Fibroblast of the aortic adventitia (primary cell): ENCODE measurements around the gene PCIF1. TPM values are rescaled to one million over a fixed set of nuclear protein-coding genes. Genes with fewer than 3 reads are reported as not detected.
"Not testable (repeated sequence)": the region's sequence is repeated elsewhere in the genome, so short reads cannot be mapped to it uniquely, and the experiment has no call there.

Source experiments
- DNase-seq: peaks from one replicate; pipeline ENCODE4 v3.0.0-alpha.2; 2010; ENCODE audit warnings: low read depth
- H3K4me3 ChIP-seq: 2 replicates; pipeline ENCODE4 v1.5.1; 2011; ENCODE audit warnings: low read depth, mild to moderate bottlenecking, control low read depth, low read length, moderate library complexity
- CTCF ChIP-seq: IDR thresholded peaks from 2 replicates; pipeline ENCODE4 v1.5.1; 2011; ENCODE audit warnings: mild to moderate bottlenecking, low read length, control low read depth, inconsistent platforms; ENCODE audit not compliant: insufficient read depth
- total RNA-seq: library from RNA; depleted of rRNA; stranded (reverse); fragments of >200 nt; gene quantifications from 2 replicates; pipeline ENCODE4 v1.2.3, GENCODE V29; 2012; ENCODE audit warnings: low replicate concordance

The PCIF1 gene
- total RNA-seq, 1 donor: 15.9 TPM

GRCh38 chr20:45897289-45897688 lies 37.2 kb upstream of the PCIF1 start:
- no peak for TF ChIP-seq CTCF
- DNase-seq: no peak
- no peak overlapping the region for H3K4me3 ChIP-seq

DNA sequence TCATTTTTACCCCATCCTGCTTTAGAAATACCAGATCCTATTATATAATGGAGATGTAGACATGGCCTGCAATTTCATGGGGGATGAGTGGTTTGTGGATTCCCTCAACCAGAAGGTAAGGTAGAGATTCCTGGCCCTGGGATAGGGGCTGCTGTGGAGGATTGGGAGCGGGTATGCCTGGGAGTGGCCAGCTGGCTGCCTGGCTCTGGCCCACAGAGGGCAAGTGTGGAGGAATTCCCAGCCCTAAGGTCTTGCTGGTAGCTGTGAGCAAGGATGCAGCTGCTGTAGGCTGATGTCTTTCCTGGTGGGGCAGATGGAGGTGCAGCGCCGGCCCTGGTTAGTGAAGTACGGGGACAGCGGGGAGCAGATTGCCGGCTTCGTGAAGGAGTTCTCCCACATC lies 36.8 kb upstream of the PCIF1 start:
- no peak for DNase-seq
- no peak for TF ChIP-seq CTCF

DNA sequence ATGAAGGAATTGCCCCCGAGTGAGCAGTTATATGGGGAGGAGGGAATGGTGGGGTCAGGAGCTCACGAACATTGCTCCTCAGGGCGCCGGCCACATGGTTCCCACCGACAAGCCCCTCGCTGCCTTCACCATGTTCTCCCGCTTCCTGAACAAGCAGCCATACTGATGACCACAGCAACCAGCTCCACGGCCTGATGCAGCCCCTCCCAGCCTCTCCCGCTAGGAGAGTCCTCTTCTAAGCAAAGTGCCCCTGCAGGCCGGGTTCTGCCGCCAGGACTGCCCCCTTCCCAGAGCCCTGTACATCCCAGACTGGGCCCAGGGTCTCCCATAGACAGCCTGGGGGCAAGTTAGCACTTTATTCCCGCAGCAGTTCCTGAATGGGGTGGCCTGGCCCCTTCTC lies 36.2 kb upstream of the PCIF1 start:
- TF ChIP-seq CTCF: no peak
- no peak overlapping the region for H3K4me3 ChIP-seq
- no peak for DNase-seq

More for the DNA sequence above, 36.8 kb upstream of the PCIF1 start:
- no peak overlapping the region for H3K4me3 ChIP-seq

DNA sequence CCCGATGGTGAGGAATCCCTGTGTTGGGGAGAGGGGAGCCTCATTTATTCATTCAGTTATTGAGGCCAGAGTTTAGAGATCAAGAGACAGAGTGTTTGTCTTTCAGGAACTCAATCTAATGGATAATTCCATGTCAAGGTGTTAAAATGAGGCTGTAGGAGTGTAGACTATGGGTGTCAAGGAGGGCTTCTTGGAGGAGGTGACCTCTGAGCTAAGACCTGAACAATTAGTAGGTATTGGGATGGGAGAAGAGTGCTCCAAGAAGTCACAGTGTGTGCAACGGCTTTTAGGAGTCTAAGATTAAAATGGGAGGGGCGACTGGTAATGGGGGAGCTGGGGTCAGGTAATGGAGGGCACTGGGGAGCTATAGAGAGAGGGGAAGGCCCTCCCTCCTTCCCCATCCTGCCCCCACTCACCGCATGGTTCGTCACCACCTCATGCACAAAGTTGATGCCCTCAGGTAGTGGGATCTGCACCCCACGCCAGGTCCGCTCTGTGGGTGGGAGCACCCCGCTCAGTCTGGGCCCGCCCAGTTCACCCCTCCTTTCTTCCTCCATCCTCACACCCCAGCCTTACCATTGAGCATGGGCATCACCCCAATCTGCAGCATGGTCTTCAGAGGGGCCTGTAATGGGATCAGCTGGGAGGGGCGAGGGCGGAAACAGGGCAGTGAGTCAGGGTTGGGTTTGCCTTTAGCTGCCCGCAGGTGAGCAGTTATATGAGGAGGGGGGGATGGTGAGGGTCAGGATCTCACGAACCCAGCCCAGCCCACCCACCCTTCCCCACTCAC lies 35.2 kb upstream of the PCIF1 start:
- no peak for DNase-seq
- no peak overlapping the region for H3K4me3 ChIP-seq
- TF ChIP-seq CTCF: no peak

DNA sequence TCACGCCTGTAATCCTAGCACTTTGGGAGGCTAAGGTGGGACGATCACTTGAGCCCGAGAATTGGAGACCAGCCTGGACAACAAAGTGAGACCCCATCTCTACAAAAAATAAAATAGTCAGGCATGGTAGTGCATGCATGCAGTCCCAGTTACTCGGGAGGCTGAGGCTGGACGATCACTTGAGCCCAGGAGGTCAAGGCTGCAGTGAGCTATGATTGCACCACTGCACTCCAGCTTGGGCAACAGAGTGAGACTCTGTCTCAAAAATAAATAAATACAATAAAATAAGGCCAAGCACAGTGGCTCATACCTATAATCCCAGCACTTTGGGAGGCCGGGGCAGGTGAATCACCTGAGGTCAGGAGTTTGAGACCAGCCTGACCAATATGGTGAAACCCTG lies 33.2 kb upstream of the PCIF1 start:
- H3K4me3 ChIP-seq, DNase-seq: not testable (repeated sequence)

- no peak for DNase-seq
- no peak overlapping the region for H3K4me3 ChIP-seq
- TF ChIP-seq CTCF: no peak
Measured at GRCh38 chr20:45902199-45902701, 32.2 kb upstream of the PCIF1 start.

- DNase-seq: no peak
- H3K4me3 ChIP-seq: no peak overlapping the region
- no peak for TF ChIP-seq CTCF
Measured at GRCh38 chr20:45904583-45905504, 29.6 kb upstream of the PCIF1 start.
